ENCODE measurements around the gene ARHGAP26. TPM values are rescaled to one million over a fixed set of nuclear protein-coding genes. Genes with fewer than 3 reads are reported as not detected.

Gene ARHGAP26
- total RNA-seq, 1 donor from 2014 or later, result 75.0 TPM

- DNase-seq (ENCODE audit: low spot score), result no peak
Measured at GRCh38 chr5:142828797-142829535, 58.8 kb downstream of the ARHGAP26 start.

GRCh38 chr5:142829801-142830220 is 59.6 kb downstream of the ARHGAP26 start:
- no peak for DNase-seq (ENCODE audit: low spot score)

- DNase-seq (ENCODE audit: low spot score), result no peak
Measured at GRCh38 chr5:142830241-142831008, 60.2 kb downstream of the ARHGAP26 start.

- DNase-seq (ENCODE audit: low spot score), result no peak
Measured at GRCh38 chr5:142831009-142831383, 60.8 kb downstream of the ARHGAP26 start.

GRCh38 chr5:142832263-142832662 is 62.1 kb downstream of the ARHGAP26 start:
- DNase-seq (ENCODE audit: low spot score), result no peak

- no peak for DNase-seq (ENCODE audit: low spot score)
Measured at GRCh38 chr5:142833517-142834449, 63.6 kb downstream of the ARHGAP26 start.

GRCh38 chr5:142834504-142834903 is 64.3 kb downstream of the ARHGAP26 start:
- DNase-seq (ENCODE audit: low spot score), result no peak

GRCh38 chr5:142835540-142835939 is 65.4 kb downstream of the ARHGAP26 start:
- DNase-seq (ENCODE audit: low spot score), result no peak

- no peak for DNase-seq (ENCODE audit: low spot score)
Measured at GRCh38 chr5:142836048-142836447, 65.9 kb downstream of the ARHGAP26 start.

- DNase-seq (ENCODE audit: low spot score), result no peak
Measured at GRCh38 chr5:142837081-142837725, 67.0 kb downstream of the ARHGAP26 start.

- DNase-seq (ENCODE audit: low spot score), result no peak
Measured at GRCh38 chr5:142838845-142839244, 68.7 kb downstream of the ARHGAP26 start.

- DNase-seq (ENCODE audit: low spot score), result no peak
Measured at GRCh38 chr5:142839711-142840346, 69.7 kb downstream of the ARHGAP26 start.

- no peak for DNase-seq (ENCODE audit: low spot score)
Measured at GRCh38 chr5:142840575-142840974, 70.4 kb downstream of the ARHGAP26 start.

- no peak for DNase-seq (ENCODE audit: low spot score)
Measured at GRCh38 chr5:142841511-142842265, 71.5 kb downstream of the ARHGAP26 start.

GRCh38 chr5:142842994-142843905 is 73.1 kb downstream of the ARHGAP26 start:
- no peak for DNase-seq (ENCODE audit: low spot score)

- no peak for DNase-seq (ENCODE audit: low spot score)
Measured at GRCh38 chr5:142844866-142845265, 74.7 kb downstream of the ARHGAP26 start.

- no peak for DNase-seq (ENCODE audit: low spot score)
Measured at GRCh38 chr5:142845402-142845921, 75.3 kb downstream of the ARHGAP26 start.

GRCh38 chr5:142845954-142846398 is 75.8 kb downstream of the ARHGAP26 start:
- no peak for DNase-seq (ENCODE audit: low spot score)

Measured in mesenteric fat pad (tissue), 1 donor.